ENCODE results near the gene NDC1. TPM values are rescaled to one million over a fixed set of nuclear protein-coding genes. Genes with fewer than 3 reads are reported as not detected.

NDC1 gene
- total RNA-seq, 4 donors from 2014 or later = 1.1 to 11.1 (median 8.0) TPM

GRCh38 chr1:53740621-53741105 lies 97.4 kb downstream of the NDC1 start:
- Histone ChIP-seq H3K4me1 (peaks cover 2 to 25% (median 14%) of the 10 kb centered on the region in 4 donors), H3K36me3 (no peaks in the 10 kb centered on the region), H3K9me3 (no peaks in the 10 kb centered on the region), H3K4me3 (no peak overlapping the region), H3K27ac (no peak overlapping the region), H3K27me3 (peaks cover 93% of the 10 kb centered on the region)
- WGBS, 2 donors (ENCODE audit: low coverage in 1 of 2) = 56 to 100% methylated on average over 1 to 8 of the region's 8 CpGs
- TF ChIP-seq, protein P1, sequence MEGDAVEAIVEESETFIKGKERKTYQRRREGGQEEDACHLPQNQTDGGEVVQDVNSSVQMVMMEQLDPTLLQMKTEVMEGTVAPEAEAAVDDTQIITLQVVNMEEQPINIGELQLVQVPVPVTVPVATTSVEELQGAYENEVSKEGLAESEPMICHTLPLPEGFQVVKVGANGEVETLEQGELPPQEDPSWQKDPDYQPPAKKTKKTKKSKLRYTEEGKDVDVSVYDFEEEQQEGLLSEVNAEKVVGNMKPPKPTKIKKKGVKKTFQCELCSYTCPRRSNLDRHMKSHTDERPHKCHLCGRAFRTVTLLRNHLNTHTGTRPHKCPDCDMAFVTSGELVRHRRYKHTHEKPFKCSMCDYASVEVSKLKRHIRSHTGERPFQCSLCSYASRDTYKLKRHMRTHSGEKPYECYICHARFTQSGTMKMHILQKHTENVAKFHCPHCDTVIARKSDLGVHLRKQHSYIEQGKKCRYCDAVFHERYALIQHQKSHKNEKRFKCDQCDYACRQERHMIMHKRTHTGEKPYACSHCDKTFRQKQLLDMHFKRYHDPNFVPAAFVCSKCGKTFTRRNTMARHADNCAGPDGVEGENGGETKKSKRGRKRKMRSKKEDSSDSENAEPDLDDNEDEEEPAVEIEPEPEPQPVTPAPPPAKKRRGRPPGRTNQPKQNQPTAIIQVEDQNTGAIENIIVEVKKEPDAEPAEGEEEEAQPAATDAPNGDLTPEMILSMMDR (IDR thresholded peaks at IDR 0.05) = no peak
- no peak for TF ChIP-seq POLR2A (IDR thresholded peaks at IDR 0.05)
- TF ChIP-seq POLR2AphosphoS5 (IDR thresholded peaks at IDR 0.05) = no peak
- TF ChIP-seq EP300 (IDR thresholded peaks at IDR 0.05; ENCODE audit: low read depth) = no peak
- in situ Hi-C loops (cut with MboI; ENCODE audit: low pct_ligation_motif_present in 1 of 4, low pct_unique_long_range_greater_than_20kb in 1 of 4, low sequenced_read_pairs in 3 of 4) = no loop called here
- intact Hi-C loops (cut with DNase I; ENCODE audit: low total_unique reads) = no loop called here
- DNase-seq = no peak

DNA sequence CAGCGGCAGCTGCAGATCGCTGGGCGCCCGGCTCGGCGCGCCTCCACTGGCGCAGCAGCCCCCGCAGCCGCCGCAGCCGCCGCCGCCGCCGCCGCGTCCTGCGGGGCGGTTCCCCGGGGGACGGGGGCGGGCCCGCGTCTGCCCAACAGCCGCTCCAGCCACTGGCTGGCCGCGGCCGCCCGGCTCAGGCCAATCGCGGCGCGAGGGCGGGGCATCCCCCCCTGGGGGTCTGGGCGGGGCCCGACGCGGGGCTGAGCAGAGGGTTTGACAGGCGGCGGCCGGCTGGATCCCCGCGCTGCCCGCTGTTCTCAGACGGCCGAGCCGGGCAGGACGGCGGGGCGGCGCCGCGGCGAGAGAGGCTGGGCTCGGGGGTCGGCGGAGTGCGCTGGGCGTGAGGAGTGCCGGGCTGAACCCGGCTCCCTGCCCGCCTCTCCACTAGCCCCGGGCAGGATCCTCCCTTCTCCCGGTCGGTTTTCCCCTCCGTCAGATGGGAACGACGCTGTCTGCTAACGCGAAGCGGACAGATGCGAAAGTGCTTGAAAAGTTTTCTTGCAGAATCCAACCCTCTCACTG lies 98.9 kb downstream of the NDC1 start, which contains the start of gene GLIS1:
Gene GLIS1, minus strand, starts transcription at position 56 of the 573 bp plus-strand sequence. CDS start 1,100 bp downstream, outside the sequence.
- Histone ChIP-seq H3K36me3 (no peaks in the 10 kb centered on the region), H3K9me3 (no peaks in the 10 kb centered on the region), H3K27me3 (peaks cover 98% of the 10 kb centered on the region), H3K4me3 (peak within 1 kb of the TSS; percentile 39 to 57 (median 46)), H3K4me1 (peaks cover 2 to 25% (median 14%) of the 10 kb centered on the region in 4 donors), H3K27ac (peak within 1 kb of the TSS in 2 of 4 donors; percentile 1 to 31)
- intact Hi-C loops (cut with DNase I; ENCODE audit: low total_unique reads) (no loop called here), in situ Hi-C loops (cut with MboI; ENCODE audit: low pct_ligation_motif_present in 1 of 4, low pct_unique_long_range_greater_than_20kb in 1 of 4, low sequenced_read_pairs in 3 of 4) (no loop called here)
- TF ChIP-seq POLR2AphosphoS5 (IDR thresholded peaks at IDR 0.05) = no peak
- DNase-seq = peak; percentile 80
- WGBS, 2 donors (ENCODE audit: low coverage in 1 of 2) = 6% methylated on average over 9 of the region's 73 CpGs; no CpG with 5 or more reads in 1 of the 2 donors

DNA sequence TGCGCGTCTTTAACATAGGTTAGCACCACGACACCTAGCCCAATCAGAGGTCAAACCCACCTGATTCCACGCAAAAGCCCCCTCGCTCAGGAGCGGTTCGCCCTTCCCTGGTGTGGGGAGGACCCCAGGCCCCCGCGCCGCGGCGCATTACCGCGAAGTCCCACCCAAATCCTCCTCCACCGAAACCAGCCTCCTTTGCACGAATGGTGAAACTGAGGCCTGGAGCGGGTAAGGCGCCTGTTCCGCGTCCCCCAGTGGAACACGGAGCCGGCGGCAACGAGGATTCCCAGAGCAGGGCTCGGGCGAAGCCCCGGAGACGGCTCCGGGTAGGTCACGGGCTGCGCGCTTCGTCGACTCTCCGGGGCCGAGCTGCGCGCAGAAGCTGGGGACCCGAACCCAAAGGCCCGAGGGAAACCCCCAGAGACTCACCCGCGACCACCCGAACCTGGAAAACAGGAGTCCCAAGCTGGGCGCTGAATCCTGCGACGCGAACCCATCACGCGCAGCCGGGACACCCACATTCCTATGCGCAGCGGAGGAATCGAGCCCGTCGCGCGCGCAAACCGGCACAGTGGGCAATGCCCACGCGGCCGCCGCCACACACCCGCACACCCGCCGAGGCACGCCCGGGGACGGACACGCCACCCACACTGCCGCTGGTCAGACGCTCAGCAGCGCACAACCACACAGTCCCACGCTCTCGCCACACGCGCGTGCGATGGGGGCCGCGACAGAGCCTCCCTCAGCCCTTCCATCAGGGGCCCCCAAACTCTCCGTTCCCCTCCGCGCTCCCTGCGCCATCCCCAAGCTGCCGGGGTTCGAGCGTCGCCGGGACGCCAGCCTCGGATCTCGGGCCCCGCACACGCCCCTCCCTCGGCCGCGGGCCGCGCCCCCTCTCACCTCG lies 99.6 kb downstream of the NDC1 start:
- no peak overlapping the region for H3K27ac ChIP-seq
- TF ChIP-seq POLR2AphosphoS5 (IDR thresholded peaks at IDR 0.05) (no peak), EP300 (IDR thresholded peaks at IDR 0.05; ENCODE audit: low read depth) (no peak), POLR2A (IDR thresholded peaks at IDR 0.05) (no peak)
- TF ChIP-seq, protein P1 (IDR thresholded peaks at IDR 0.05) = no peak
- peaks cover 2 to 25% (median 14%) of the 10 kb centered on the region in 4 donors for H3K4me1 ChIP-seq
- intact Hi-C loops (cut with DNase I; ENCODE audit: low total_unique reads) (no loop called here), in situ Hi-C loops (cut with MboI; ENCODE audit: low pct_ligation_motif_present in 1 of 4, low pct_unique_long_range_greater_than_20kb in 1 of 4, low sequenced_read_pairs in 3 of 4) (no loop called here)
- no peaks in the 10 kb centered on the region for H3K36me3 ChIP-seq
- peak overlapping the region; percentile 39 to 57 (median 46) for H3K4me3 ChIP-seq
- H3K9me3 ChIP-seq = no peaks in the 10 kb centered on the region
- no peak for DNase-seq
- WGBS, 2 donors (ENCODE audit: low coverage in 1 of 2) = 4% methylated on average over 72 of the region's 101 CpGs; no CpG with 5 or more reads in 1 of the 2 donors
- peaks cover 98% of the 10 kb centered on the region for H3K27me3 ChIP-seq

DNA sequence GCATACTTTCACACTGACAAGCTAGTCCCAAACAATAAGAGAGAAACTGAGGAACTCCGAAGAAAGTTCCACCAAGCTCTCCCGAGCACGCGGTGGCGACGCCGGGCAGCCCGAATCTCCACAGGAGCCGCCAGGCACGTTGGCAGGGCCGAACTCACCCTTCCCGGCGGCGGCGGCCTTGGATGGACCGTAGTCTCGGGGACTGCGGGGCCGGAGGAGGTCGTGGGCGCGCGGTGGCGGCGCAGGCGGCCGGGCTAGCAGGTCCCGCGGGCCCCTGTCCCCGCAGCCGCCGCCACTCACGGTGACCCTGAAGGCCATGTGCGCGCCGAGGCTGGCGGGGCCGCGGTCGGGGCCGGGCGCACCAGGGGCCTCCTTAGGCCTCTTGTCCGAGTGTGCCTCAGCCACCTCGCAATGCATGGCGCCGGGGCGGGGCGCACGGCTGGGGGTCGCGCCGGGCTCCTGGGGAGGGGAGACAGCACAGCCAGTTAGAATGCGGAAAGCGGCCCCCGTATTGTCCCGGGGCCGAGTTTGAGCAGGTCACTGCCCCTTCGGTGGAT lies 100.4 kb downstream of the NDC1 start:
- no peaks in the 10 kb centered on the region for H3K9me3 ChIP-seq
- peaks cover 2 to 25% (median 14%) of the 10 kb centered on the region in 4 donors for H3K4me1 ChIP-seq
- 9 to 14% methylated on average over 2 to 28 of the region's 58 CpGs for WGBS, 2 donors (ENCODE audit: low coverage in 1 of 2)
- peaks cover 98% of the 10 kb centered on the region for H3K27me3 ChIP-seq
- H3K36me3 ChIP-seq = no peaks in the 10 kb centered on the region
- in situ Hi-C loops (cut with MboI; ENCODE audit: low pct_ligation_motif_present in 1 of 4, low pct_unique_long_range_greater_than_20kb in 1 of 4, low sequenced_read_pairs in 3 of 4) = no loop called here
- TF ChIP-seq POLR2AphosphoS5 (IDR thresholded peaks at IDR 0.05) = no peak
- no peak for TF ChIP-seq POLR2A (IDR thresholded peaks at IDR 0.05)
- TF ChIP-seq EP300 (IDR thresholded peaks at IDR 0.05; ENCODE audit: low read depth) = no peak
- TF ChIP-seq, protein P1 (IDR thresholded peaks at IDR 0.05) = no peak
- H3K4me3 ChIP-seq = peak overlapping the region in 2 of 4 donors; percentile 50 to 57
- no peak overlapping the region for H3K27ac ChIP-seq
- no peak for DNase-seq
- intact Hi-C loops (cut with DNase I; ENCODE audit: low total_unique reads) = no loop called here

All from transverse colon (tissue), 4 donors.